GM18951 (cell line): ENCODE results near the gene ARHGAP22.

Experiments
- POLR2A ChIP-seq: IDR thresholded peaks from 4 replicates; pipeline ENCODE4 v1.6.1; 2011; ENCODE audit warnings: mild to moderate bottlenecking; ENCODE audit not compliant: insufficient read length, insufficient read depth; ENCODE audit errors: extremely low read depth
- in situ Hi-C: fragments of 300-500 bp; cut with MboI; formaldehyde crosslinking; loops from one replicate; pipeline ENCODE4 v1.12.0; 2022; ENCODE audit warnings: low sequenced_read_pairs, mixed read lengths, inconsistent platforms; ENCODE audit not compliant: unreplicated experiment

The ARHGAP22 gene

GRCh38 chr10:48517482-48517881, 87.4 kb downstream of the ARHGAP22 start:
- TF ChIP-seq POLR2A, result no peak
- in situ Hi-C loops, result no loop called here

DNA sequence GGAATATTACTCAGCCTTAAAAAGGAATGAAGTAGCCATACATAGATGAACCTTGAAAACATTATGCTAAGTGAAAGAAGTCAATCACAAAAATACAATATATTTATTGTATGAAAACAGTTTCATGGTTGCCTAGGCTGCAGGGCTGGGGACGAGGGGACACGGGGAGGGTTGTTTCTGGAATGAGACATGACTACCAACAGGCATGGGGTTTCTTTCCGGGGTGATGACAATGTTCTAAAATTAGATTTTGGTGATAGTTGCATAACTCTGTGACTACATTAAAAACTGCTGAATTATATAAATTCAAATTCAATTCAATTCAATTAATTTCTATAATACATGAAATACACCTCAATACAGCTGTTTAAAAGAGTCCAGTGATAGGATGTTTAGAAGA, 88.0 kb downstream of the ARHGAP22 start:
- in situ Hi-C loops, result no loop called here
- no peak for TF ChIP-seq POLR2A

DNA sequence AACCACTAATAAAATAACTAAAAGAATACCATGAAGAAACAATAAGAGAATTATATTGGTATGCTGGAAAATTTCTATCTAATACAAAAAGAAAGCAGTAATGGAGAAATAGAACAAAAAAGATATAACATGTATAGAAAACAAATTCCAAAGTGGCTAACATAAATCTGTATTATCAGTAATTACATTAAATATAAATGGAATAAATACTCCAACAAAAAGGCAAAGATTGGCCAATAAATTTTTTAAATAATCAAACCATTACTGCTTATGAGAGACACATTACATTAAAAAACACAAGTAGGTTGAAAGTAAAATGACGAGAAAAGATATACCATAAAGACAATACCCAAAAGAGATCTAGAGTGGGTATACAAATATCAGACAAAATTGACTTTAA, 90.0 kb downstream of the ARHGAP22 start:
- in situ Hi-C loops, result no loop called here
- no peak for TF ChIP-seq POLR2A

DNA sequence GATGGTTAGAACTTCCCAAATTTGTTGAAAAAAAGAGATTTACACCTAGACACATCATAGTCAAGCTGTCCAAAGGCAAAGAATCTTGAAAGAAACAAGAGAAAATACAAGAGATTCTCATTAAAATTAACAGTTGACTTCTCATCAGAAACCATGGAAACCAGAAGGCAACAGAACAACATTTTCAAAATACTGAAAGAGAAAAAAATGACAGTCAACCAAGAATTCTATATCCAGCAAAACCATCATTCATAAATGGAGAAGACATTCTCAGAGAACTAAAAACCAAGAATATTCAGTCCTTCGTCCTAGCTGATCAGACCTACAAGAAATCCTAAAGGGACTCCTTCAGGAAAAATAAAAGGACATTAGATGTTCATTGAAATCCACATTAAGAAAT, 90.6 kb downstream of the ARHGAP22 start:
- in situ Hi-C loops, result no loop called here

GRCh38 chr10:48512861-48513260, 92.0 kb downstream of the ARHGAP22 start:
- TF ChIP-seq POLR2A, result no peak
- in situ Hi-C loops, result no loop called here

More for the DNA sequence above, 90.6 kb downstream of the ARHGAP22 start:
- TF ChIP-seq POLR2A, result no peak

- in situ Hi-C loops, result no loop called here
- no peak for TF ChIP-seq POLR2A
Measured at GRCh38 chr10:48511875-48512231, 93.0 kb downstream of the ARHGAP22 start.

DNA sequence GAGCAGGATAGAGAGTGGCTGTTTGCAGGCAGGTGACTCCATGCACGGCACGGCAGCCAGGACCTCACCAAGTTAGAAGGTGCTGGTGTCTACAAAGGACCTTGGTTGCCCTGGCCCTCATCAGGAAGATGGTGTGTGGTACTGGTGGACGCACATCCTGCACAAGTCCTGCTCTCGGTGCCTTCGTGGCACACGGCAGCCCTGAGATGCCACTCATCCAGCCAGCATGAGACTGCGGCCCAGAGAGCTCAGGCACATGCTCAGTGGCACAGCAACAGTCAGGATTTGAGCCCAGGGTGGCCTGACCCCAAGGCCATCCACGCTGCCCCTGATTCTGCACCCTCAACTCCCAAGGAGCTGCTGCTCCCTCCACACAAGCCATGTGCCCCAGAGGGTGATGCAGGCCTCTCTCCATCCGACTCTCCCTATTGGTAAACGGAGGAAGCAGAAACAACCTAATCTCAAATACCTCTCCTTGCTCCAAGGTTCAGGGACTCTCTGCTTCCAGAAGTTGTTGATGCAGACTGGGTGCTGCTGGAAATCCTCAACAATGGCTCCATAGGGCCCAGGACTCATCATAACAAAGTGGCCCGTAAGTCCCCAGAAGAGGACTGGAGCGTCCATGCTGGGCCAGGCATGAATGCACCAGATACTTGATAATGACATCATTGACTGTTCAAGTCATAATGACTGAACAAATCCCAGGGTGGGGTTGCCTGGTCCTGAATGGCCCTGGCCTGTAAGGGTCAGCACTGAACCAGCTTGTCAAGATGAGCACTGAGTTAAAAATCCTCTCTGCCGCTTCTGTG, 93.6 kb downstream of the ARHGAP22 start:
- no peak for TF ChIP-seq POLR2A
- in situ Hi-C loops, result no loop called here

DNA sequence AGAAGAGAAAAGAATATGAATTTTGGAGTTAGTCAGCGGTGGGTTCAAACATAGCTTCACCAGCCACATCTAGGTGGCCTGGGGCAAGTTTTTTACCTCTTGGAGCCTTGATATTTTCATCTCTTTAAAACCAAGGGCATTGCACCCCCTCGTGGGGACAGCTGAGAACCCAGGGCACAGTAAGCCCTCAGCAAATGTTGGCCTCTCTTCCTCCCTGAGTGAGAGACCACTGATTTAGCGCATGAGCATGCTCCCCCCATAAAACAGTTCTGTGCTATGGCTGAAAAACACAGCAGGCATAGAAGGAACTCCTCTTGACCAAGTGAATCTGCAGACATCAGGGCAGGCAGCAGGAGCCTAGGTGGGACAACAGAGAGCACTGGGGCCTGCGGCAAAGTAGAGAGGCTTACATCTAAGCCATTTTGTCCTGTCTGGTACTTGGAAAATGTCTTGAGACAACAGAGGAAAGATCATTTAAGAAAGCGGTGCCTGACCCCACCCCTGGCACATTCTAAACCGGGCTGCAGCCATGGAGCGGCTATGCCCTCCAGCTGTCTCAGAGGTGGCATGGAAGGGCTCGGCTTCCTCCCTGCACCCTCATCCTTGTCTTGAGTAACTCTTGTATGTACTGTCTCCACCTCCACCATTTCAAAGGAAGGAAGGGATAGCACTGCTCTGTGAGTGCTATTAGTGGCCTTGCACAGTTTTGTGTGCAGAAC, 94.7 kb downstream of the ARHGAP22 start:
- in situ Hi-C loops, result loop anchor here (10.0 kb wide), 1 partner anchor 145 kb away; no protein-coding TSS in a partner anchor
- no peak for TF ChIP-seq POLR2A

- no peak for TF ChIP-seq POLR2A
- in situ Hi-C loops, result loop anchor here (10.0 kb wide), 1 partner anchor 144 kb away; no protein-coding TSS in a partner anchor
Measured at GRCh38 chr10:48508791-48509772, 95.8 kb downstream of the ARHGAP22 start.

DNA sequence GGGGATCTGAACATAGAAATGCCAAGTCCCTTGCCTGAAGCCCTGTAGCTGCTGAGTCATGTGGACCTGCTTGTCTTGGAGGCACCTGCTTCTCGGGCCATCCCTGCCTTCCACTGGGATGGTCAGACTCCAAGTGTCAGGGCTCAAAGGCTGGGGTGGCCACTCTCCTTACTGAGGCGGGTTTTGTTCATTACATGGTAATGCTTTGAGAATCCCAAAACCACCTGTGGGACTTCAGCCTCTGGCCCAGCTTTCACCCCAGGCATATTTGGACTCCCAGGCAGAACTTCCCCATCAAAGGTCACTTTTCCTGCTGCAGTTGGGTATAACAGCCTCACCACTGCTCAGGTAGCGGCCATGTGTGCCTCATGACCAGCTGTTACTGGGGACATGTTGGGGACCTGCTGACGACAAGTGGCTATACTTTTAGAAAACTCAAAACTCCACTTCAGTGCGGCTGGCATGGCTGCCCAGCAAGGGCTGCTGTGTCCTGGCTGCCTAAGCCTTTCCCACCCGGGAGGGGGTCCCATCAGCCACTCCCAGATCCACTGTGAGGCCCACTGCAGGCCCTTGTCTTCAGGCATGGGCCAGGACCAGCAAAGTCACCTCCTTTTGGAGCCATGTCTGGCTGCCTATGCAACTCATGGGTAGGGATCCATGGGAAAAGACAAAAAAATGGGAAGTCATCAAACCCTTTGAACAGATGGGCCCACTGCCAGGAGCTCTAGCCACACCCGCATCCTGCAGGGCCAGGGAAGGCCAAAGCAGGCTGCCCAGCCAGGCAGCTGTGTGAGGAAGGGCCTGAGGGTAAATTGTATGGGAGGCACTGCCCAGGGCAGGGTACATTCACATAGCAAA, 96.7 kb downstream of the ARHGAP22 start:
- in situ Hi-C loops, result loop anchor here (10.0 kb wide), 1 partner anchor 143 kb away; no protein-coding TSS in a partner anchor
- TF ChIP-seq POLR2A, result no peak

- no peak for TF ChIP-seq POLR2A
- in situ Hi-C loops, result loop anchor here (10.0 kb wide), 1 partner anchor 143 kb away; no protein-coding TSS in a partner anchor
Measured at GRCh38 chr10:48507494-48507893, 97.4 kb downstream of the ARHGAP22 start.

DNA sequence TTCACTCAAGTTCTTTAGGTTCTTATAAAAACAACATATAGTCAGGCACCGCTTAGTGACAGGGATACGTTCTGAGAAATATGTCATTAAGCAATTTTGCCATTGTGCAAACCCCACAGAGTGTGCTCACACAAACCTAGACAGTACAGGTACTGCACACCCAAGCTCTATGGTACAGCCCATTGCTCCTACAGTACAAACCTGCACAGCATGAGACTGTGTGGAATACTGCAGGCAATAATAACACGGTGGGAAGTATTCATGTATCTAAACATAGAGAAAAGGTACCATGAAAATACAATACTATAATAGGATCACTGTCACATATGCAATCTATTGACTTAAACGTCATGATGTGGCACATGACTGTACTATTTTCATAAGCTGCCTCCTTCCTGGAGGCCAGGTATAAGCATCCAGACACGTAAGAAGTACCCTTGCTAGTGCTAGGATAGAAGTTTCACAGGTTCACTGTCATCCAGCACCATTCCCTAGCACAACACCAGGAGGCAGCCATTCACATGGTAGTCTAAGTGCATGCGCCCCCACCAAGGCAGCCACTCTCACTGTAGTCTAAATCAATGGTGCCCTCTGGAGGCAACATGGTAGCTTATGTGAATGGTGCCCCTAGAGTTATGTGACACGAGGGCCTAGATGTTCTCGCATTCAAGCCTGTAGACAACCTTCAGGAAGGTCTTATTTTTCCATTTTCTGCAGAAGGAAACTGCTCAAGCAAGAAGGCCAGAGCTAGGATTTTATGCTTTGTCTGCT, 98.5 kb downstream of the ARHGAP22 start:
- in situ Hi-C loops, result loop anchor here (10.0 kb wide), 1 partner anchor 142 kb away; no protein-coding TSS in a partner anchor
- no peak for TF ChIP-seq POLR2A
